HL-60 (cell line): ENCODE measurements around the gene ST7.

ENCODE experiments used
- DNase-seq, 2 experiments: peaks; one replicate each; pipeline ENCODE4 v3.0.0-alpha.2; 2010 to 2020; ENCODE audit warnings: low read depth in 1 of 2, low spot score in 1 of 2
- H3K27ac ChIP-seq: fragments of 250-450 bp; sonication (Bioruptor Pico); replicated peaks from 2 replicates; pipeline ENCODE4 v1.5.1; 2020; ENCODE audit warnings: mild to moderate bottlenecking, moderate library complexity
- H3K27me3 ChIP-seq: fragments of 250-450 bp; sonication (Bioruptor Pico); 2 replicates; pipeline ENCODE4 v1.5.1; 2021; ENCODE audit warnings: mild to moderate bottlenecking, moderate library complexity; ENCODE audit not compliant: insufficient read depth, poor library complexity, severe bottlenecking
- H3K4me3 ChIP-seq: replicated peaks from 2 replicates; pipeline ENCODE4 v1.5.1; 2011; ENCODE audit warnings: mild to moderate bottlenecking, control low read depth, low read length; ENCODE audit not compliant: insufficient read depth
- CTCF ChIP-seq: IDR thresholded peaks from one replicate; pipeline ENCODE4 v1.5.1; 2011; ENCODE audit warnings: low read length, control low read depth, inconsistent platforms; ENCODE audit not compliant: insufficient read depth
- GABPA ChIP-seq: IDR thresholded peaks from 2 replicates; pipeline ENCODE4 v1.6.1; 2012; ENCODE audit warnings: low read depth
- POLR2AphosphoS5 ChIP-seq: IDR thresholded peaks from 2 replicates; pipeline ENCODE4 v1.6.1; 2012; ENCODE audit warnings: low read depth
- REST ChIP-seq: IDR thresholded peaks from 2 replicates; pipeline ENCODE4 v1.6.1; 2012; ENCODE audit warnings: low read depth; ENCODE audit not compliant: insufficient replicate concordance
- SPI1 ChIP-seq: IDR thresholded peaks from 2 replicates; pipeline ENCODE4 v1.6.1; 2012; ENCODE audit warnings: low read depth, mild to moderate bottlenecking, borderline replicate concordance

Gene ST7

GRCh38 chr7:117158941-117159697 lies 205.8 kb downstream of the ST7 start:
- Histone ChIP-seq H3K27me3 (no peaks in the 10 kb centered on the region), H3K4me3 (no peak overlapping the region), H3K27ac (no peak overlapping the region)
- no peak for TF ChIP-seq CTCF
- TF ChIP-seq GABPA, result no peak
- TF ChIP-seq POLR2AphosphoS5, result no peak
- TF ChIP-seq SPI1, result no peak
- TF ChIP-seq REST, result no peak
- no peak for DNase-seq

- H3K27me3 ChIP-seq, result no peaks in the 10 kb centered on the region
- no peak overlapping the region for H3K27ac ChIP-seq
- no peak overlapping the region for H3K4me3 ChIP-seq
- TF ChIP-seq REST (no peak), GABPA (no peak), CTCF (no peak), POLR2AphosphoS5 (no peak), SPI1 (no peak)
- no peak for DNase-seq
These were observed 209.8 kb downstream of the ST7 start for GRCh38 chr7:117163101-117163500.

GRCh38 chr7:117164620-117165019 lies 211.3 kb downstream of the ST7 start:
- H3K27me3 ChIP-seq, result no peaks in the 10 kb centered on the region
- TF ChIP-seq CTCF, result no peak
- H3K4me3 ChIP-seq, result no peak overlapping the region
- no peak for DNase-seq
- no peak overlapping the region for H3K27ac ChIP-seq

GRCh38 chr7:117165656-117166055 lies 212.4 kb downstream of the ST7 start:
- Histone ChIP-seq H3K27ac (no peak overlapping the region), H3K27me3 (no peaks in the 10 kb centered on the region), H3K4me3 (no peak overlapping the region)
- DNase-seq, result no peak
- TF ChIP-seq SPI1 (no peak), POLR2AphosphoS5 (no peak), REST (no peak), CTCF (no peak), GABPA (no peak)
